NCI-H2107 treated with DMSO at 0.1 percent for 48 hours (cell line): ENCODE data around the gene GOLT1A.

Source experiments
- DNase-seq: peaks from one replicate; lab custom pipeline; 2025; ENCODE audit not compliant: unreplicated experiment; lab: John Stamatoyannopoulos, UW

GOLT1A gene

DNA sequence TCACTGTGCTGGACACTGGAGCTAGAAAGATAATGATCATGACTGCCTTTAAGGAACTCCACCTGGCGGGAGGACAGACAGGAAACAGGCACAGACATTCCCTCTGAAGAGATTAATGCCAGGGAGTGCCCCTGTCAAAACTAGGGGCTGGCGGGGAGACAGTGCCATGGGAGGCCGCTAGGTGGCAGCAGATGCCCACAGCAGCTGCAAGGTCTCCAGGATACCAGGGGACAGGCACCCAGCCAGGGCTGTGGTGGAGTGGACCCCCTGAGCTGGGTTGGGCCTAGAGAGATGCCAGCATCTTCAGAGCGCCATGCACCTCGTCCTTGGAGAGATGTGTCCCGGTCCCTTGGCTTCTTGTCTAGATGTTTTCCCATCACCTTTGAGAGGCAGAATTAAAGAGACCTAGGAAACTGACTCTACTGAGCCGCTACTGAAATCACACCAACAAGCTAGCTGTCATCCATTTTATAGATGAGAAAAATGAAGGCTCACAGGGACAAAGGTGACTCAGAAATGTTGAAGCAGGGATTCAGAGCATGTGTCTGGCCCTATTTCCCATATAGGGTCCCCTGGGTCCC, 51.2 kb downstream of the GOLT1A start:
- DNase-seq: peak; percentile 87

DNA sequence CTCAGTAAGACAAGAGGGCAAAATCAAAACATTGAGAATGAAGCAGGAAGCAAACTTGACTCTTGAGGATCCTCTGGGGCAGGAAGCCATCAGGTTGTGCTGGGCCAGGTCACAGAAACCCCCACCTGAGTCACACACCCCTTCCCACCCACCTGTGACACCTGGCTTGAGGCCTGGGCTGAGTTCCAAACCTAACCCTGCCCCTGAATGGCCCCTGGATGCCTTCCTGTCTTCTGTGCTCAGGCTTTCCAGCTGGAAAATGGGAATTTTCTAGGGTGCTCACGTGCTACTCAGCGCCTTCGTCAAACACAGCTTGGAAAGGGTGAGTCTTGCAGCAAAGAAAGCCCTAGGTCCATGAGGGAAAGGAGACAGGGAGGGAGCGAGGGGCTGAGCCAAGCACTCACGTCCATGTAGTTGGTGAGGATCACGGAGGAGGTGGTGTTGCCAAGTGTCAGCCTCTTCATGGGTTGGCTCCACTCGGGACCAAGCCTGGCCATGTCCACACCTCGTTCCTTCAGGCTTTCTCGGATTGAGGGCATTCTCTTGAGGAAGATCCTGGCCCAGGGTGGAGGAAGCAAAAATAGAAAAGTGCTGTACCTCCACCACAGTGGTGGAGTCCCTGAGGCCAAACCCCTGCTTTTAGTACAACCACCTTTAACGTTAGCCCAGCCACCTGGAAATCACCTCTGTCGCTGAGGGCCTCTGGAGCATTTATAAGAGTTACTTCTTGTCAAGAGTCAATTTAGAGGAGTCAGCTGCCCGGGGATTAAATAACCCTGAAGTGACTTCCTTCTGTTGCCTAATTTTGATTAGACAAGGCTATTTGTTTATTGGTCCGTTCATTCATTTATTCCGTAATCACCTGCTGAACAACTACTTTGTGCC, 51.9 kb downstream of the GOLT1A start:
- DNase-seq: no peak

DNA sequence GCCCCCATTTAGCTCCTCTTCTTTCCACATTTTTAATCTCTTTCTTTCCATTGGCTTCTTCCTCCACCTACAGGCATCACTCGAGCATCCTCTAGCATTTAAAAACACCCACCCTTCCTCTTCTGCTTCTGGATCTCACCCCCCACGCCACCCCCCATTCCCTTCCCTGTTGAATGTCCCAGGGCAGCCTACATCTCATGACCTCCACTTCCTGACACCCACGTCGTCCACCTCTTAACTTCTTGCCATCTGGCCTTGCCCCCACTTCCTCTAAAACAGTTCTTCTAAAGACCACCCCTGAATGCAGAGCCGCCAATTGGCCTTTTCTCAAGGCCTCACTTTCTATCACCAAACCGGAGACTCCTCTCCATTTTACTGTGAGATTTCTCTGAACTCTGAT, 55.8 kb downstream of the GOLT1A start:
- no peak for DNase-seq

DNA sequence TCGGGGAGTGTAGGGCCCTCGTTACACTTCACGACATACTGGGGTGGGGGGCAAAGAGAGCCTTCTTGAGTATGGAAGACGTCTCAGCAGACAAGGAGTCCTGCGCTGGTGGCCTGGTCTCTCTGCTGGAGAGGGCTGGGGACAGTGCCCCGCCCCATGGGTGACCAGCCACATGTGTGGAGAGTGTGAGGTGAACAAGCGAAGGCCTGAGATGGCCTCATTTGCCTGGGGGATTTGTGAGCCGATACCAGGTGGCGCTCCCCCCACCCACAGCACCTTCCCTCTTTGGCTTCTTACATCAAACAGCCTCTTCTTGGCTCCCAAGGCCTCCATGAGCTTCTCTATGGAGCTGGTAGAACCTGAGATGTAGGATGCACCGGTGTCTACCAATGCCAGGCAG, 57.9 kb downstream of the GOLT1A start:
- DNase-seq: no peak

DNA sequence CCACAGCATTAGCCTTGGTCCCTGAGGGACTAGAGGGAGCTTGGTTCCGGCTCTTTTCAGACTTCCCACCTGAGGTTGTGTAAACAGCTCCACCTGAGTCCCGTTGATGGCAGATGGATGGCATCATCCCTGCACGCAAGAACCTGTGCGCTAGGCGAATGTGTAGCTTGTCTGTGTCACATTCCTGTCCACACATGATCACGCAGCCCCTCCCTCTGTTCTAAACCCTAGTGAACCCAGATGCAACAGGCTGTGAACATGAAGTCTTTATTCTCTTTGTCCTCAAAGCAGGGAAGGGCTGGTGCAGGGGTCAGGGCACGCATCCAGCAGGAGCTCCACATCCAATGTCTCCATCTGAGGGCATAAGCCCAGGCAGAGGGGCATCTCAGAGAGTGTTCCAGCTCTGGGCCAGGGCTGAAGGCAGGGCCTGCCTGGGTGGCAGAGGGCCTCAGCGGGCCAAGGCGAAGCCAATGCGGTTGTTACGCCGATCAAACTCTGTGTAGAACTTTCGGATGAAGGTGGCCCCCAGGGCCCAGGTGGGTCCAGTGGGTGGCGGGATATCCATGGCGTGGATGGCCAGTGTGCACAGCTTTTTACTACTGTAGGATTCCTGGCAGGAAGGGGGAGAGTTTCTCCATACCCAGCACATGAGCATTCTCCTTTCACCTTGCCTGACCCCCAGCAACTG, 59.1 kb downstream of the GOLT1A start:
- peak; percentile 46 for DNase-seq

DNA sequence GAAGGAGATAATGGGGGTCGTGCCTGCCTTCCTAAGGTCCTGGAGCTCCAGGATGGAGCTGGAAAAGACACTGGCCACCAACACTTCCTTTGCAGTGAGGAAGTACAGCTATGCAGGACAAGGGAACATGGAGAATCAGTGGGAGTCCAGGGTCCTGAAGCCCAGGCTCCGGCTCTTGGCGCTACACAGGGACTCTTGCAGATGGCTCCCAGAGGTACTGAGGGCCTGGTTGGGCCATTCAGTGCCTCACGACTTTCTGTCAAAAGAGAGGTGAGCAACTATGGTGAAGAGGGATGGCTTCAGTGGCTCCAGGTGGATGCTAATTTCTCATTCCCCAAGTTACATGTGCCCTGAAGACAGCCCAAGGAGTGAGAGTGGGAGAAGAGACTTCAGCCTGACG, 60.1 kb downstream of the GOLT1A start:
- DNase-seq: no peak

DNA sequence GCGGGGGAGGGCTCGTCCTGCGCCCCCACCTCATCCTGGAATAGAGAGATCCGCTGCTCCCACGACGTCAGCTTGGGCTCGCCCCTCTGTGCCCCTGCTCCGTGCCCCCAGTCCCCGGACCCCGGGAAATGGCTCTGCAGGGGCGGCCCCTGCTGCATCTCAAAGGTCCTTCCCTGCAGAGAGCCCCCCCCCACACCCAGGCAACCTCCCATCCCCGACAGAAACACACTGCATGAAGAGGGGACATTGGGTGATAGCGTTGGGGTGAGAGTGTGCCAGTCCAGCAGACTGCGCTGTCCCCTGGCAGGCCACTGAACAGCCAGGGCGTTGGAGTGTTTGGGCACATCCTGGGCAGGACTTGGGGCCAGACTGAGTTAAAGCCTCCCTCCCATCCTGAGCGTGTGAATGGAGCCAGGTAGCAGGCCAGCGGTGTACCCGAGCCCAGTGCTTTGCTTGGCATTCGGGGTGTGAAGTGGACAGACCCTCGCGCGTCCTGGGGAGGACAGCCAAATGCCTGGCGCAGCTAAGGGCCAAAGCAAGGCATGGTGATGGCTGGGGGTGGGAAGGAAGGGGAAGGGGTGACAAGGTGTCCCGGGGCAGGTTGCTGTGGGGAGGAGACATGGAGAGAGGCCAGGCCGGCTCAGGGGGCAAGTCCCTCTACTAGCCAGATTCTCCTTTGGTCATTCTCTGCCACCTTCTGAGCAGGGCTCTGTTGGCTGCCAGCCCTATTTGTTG, 61.3 kb downstream of the GOLT1A start:
- DNase-seq: no peak

DNA sequence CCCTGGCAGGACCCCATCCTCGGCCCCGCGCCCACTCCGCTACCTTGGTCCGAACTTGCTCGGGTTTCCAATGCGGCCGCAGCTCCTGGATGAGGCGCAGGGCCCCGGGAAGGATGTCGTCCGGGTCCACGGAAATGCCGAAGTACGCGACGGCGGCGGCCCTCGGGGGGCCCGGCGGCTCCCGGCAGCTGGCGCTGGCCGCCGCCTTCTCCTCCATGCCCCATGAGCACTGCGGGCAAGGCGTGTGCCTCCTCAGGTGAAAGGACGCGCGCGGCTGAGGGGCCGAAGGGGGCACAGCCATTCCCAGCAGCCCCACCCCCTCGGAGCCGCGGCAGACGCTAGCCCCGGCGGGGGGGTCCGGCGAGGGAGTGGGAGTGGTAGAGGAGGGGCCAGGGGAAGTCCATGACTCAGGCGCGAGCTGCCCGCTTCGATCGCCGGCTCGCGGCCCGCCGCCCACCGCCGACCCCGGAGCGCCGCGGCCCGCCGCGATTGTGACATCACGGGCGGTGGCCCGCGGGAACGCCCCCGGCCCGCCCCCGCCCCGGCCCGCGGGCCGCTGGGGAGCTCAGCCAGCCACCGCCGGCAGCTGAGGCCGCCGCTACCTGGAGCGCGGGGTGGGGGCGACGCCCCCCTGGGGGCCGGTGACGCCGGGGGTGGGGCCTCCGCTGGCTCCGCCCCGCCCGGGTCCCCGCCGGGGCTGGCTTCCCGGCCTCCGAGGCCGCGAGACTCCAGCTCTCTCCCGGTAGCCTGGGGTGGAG, 62.1 kb downstream of the GOLT1A start, which contains the start of gene ETNK2:
Gene ETNK2 (minus strand): TSS at position 493 of the 758 bp plus-strand sequence. CDS start 192 bp downstream, at position 301.
- DNase-seq: no peak

DNA sequence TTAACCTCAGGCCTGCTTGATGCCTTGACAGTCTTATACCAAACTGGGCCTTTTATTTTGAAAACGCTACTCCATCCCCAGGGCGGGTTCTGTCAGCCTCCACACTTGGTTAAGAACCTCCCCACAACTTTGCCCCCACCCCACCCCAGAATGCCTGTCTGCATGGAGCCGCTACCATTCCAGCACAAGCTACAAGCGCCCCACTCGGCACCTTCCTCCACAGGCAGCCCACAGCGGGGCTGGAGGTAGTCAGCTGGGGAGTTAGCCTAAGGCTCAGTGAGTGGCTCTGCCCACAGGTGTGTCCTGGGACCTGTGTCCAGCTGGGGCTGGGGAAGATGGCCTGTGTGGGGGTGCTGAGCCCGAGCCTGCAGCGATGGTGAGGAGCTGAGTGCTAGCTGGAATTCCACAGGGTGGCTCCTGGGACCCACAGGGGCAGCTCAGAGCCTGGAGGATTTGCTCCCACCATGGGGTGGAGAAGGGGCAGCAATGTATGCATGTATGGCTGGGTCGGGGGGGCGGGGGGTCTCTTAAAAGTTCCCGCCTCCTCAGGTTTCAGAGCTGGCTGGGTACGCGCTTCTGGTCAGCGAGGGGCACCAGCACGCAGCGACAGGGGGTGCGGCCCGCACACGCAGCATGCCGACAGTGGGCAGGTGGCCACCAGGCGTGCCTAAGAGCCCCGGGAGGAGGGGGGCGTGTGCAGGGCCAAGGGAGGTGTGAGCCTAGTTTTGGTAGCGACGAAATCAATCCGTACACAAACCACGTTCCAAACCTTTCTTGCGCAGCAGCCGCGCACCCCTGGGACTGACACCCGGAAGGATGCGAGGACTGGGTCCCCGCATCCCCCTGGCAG, 62.9 kb downstream of the GOLT1A start:
- DNase-seq: no peak

DNA sequence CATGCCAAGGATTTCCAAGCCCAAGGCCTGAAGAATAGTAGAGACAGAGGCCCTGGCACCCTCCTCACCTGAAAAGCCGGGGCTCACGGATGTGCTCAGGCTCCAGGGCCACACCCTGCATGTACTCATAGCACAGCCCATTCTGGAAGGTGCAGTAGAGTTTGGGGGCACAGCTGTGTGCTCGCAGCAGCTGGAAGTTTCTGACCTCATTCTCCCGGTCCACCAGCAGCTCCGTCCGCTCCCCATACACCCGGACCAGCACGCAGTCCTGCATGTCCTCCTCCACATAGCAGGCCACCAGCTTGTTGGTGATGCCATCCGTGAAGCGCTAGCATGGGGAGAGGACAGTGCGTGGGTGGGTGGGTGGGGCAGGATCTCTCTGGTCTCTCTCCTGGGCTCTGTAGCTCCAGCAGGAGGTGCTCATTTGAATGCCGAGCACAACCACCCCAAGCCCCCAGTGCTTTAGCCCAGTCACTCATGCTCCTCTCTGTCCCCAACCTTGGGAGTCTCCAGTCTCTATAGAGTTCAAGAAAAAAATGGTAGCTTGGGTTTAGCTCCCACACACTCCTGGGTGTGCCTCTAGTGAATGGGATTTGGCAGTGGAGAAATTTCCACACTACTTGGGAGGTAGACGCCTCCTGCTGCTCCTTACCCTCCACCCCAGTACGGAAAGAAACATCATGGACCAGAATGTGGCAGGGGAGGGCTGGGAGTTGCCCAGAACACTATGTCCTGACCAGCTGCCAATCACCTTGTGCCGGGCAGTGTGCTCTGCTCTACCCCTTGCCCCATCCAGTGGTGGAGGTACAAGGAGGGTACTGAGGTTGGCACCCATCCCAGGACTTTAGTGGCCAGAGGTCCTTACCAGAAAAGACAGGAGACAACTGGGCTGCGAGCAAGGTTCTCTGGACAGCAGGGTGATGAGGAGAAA, 63.9 kb downstream of the GOLT1A start:
- DNase-seq: no peak

DNA sequence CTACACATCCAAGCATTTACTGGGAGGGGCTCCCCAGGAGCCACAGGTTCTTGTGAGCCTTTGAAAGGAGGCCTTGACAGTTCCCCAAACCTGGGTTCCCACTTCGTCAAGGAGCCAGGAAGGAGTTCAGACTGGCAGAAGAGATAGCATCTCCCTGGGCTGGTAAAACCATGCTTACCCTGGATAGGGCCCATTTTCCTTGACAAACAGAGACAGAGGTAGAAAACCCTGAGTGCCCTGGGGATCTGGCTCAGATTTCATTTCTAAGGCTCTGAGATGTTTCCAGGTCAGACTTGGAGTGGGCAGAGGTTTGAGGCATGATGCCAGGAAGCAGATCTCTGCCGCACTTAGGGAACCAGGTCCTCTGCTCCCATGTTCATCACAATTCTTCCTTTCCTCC, 64.7 kb downstream of the GOLT1A start:
- DNase-seq: no peak
